GM18951 (cell line): ENCODE results near the gene PCDHA12.
"Not testable (repeated sequence)": the region's sequence is repeated elsewhere in the genome, so short reads cannot be mapped to it uniquely, and the experiment has no call there.

Experiments
- POLR2A ChIP-seq: IDR thresholded peaks from 4 replicates; pipeline ENCODE4 v1.6.1; 2011; ENCODE audit warnings: mild to moderate bottlenecking; ENCODE audit not compliant: insufficient read length, insufficient read depth; ENCODE audit errors: extremely low read depth
- in situ Hi-C: fragments of 300-500 bp; cut with MboI; formaldehyde crosslinking; loops from one replicate; pipeline ENCODE4 v1.12.0; 2022; ENCODE audit warnings: low sequenced_read_pairs, mixed read lengths, inconsistent platforms; ENCODE audit not compliant: unreplicated experiment

Gene PCDHA12, protein sequence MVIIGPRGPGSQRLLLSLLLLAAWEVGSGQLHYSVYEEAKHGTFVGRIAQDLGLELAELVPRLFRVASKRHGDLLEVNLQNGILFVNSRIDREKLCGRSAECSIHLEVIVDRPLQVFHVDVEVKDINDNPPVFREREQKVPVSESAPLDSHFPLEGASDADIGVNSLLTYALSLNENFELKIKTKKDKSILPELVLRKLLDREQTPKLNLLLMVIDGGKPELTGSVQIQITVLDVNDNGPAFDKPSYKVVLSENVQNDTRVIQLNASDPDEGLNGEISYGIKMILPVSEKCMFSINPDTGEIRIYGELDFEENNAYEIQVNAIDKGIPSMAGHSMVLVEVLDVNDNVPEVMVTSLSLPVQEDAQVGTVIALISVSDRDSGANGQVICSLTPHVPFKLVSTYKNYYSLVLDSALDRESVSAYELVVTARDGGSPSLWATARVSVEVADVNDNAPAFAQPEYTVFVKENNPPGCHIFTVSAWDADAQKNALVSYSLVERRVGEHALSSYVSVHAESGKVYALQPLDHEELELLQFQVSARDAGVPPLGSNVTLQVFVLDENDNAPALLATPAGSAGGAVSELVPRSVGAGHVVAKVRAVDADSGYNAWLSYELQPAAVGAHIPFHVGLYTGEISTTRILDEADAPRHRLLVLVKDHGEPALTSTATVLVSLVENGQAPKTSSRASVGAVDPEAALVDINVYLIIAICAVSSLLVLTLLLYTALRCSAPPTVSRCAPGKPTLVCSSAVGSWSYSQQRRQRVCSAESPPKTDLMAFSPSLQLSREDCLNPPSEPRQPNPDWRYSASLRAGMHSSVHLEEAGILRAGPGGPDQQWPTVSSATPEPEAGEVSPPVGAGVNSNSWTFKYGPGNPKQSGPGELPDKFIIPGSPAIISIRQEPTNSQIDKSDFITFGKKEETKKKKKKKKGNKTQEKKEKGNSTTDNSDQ

GRCh38 chr5:140875085-140876065 is at the start of gene PCDHA12:
PCDHA12 (plus strand) TSS chr5:140875308; CDS start chr5:140875473, 165 bp downstream.
- in situ Hi-C loops: no loop called here
- TF ChIP-seq POLR2A: no peak

DNA sequence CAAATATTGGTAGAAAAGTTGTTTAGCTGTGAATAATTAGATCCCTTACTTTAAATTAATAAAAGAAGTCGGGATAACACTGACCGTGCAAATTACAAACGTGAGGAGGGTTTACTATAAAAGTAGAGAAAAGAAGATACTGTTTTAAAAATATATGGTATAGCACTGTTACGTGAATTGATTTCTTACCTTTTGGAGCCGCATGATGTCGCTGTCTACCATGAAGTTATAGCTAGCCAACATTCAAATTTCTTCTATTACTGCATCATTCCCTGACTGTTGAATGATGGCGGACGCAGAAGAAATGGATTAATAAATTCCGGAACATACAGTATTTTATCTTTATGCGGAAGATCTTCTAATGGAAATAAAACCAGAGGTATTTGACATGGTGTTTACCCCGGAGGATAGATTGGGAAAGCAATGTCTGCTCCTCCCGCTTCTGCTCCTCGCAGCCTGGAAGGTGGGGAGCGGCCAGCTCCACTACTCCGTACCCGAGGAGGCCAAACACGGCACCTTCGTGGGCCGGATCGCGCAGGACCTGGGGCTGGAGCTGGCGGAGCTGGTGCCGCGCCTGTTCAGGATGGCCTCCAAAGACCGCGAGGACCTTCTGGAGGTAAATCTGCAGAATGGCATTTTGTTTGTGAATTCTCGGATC is 47.3 kb upstream of the PCDHA12 start, which contains the start of gene PCDHA6:
PCDHA6 (plus strand) TSS at position 257 of the 658 bp plus-strand sequence; CDS start at position 389, 132 bp downstream.
- no peak for TF ChIP-seq POLR2A
- in situ Hi-C loops: no loop called here

- in situ Hi-C loops: no loop called here
- no peak for TF ChIP-seq POLR2A
Measured at GRCh38 chr5:140828362-140828737, 46.8 kb upstream of the PCDHA12 start.

DNA sequence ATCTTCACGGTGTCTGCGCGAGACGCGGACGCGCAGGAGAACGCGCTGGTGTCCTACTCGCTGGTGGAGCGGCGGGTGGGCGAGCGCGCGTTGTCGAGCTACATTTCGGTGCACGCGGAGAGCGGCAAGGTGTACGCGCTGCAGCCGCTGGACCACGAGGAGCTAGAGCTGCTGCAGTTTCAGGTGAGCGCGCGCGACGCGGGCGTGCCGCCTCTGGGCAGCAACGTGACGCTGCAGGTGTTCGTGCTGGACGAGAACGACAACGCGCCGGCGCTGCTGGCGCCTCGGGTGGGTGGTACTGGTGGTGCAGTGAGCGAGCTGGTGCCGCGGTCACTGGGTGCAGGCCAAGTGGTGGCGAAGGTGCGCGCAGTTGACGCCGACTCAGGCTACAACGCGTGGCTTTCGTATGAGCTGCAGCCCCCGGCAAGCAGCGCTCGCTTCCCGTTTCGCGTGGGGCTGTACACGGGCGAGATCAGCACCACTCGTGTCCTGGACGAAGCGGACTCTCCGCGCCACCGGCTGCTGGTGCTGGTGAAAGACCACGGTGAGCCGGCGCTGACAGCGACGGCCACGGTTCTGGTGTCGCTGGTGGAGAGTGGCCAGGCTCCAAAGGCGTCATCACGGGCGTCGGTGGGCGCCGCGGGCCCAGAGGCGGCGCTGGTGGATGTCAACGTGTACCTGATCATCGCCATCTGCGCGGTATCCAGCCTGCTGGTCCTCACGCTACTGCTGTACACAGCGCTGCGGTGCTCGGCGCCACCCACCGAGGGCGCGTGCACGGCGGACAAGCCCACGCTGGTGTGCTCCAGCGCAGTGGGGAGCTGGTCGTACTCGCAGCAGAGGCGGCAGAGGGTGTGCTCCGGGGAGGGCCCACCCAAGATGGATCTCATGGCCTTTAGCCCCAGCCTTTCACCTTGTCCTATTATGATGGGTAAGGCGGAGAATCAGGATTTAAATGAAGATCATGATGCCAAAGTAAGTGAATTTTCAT is 45.3 kb upstream of the PCDHA12 start:
- in situ Hi-C loops: not testable (repeated sequence)

GRCh38 chr5:140833993-140834392 is 41.1 kb upstream of the PCDHA12 start, which contains the start of gene PCDHA7:
PCDHA7 (plus strand) TSS chr5:140834269; CDS start chr5:140834384, 115 bp downstream.
- in situ Hi-C loops: no loop called here

GRCh38 chr5:140834439-140835008 is 40.6 kb upstream of the PCDHA12 start:
- in situ Hi-C loops: not testable (repeated sequence)

More at GRCh38 chr5:140833993-140834392, 41.1 kb upstream of the PCDHA12 start, which contains the start of gene PCDHA7:
- no peak for TF ChIP-seq POLR2A

GRCh38 chr5:140835622-140836510 is 39.2 kb upstream of the PCDHA12 start:
- TF ChIP-seq POLR2A: no peak
- in situ Hi-C loops: no loop called here

DNA sequence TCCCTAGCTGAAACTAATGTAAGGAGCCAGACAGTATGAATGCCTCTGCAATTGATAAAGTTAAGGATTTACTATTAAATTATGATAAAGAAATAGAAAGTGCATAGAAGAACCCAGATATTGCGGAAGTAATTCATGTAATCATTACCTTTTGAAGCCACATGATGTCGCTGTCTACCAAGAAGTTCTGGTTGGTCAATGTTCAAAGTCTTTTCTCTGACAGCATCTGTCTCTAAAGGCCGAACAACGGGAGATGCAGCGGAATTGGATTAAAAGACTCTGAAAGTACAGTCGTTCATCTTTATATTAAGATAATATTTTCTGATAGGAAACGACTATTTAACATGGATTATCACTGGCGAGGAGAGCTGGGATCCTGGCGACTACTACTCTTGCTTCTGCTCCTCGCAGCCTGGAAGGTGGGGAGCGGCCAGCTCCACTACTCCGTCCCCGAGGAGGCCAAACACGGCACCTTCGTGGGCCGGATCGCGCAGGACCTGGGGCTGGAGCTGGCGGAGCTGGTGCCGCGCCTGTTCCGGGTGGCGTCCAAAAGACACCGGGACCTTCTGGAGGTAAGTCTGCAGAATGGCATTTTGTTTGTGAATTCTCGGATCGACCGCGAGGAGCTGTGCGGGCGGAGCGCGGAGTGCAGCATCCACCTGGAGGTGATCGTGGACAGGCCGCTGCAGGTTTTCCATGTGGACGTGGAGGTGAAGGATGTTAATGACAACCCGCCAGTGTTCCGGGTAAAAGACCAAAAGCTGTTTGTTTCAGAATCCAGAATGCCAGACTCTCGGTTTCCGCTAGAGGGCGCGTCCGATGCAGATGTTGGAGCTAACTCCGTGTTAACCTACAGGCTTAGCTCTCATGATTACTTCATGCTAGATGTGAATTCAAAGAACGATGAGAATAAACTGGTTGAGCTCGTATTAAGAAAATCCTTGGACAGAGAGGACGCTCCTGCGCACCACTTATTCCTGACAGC is 33.8 kb upstream of the PCDHA12 start, which contains the start of gene PCDHA8:
PCDHA8 (plus strand) TSS at position 210 of the 985 bp plus-strand sequence; CDS start at position 345, 135 bp downstream.
- in situ Hi-C loops: no loop called here
- no peak for TF ChIP-seq POLR2A
